CD4-positive, alpha-beta T cell treated with Interleukin-15 for 4 hours (primary cell): Measurements from ENCODE around the gene IGF2R.
A peak's percentile ranks its signal among the peaks of the same experiment; 100 is the strongest.
"Not testable (repeated sequence)": the region's sequence is repeated elsewhere in the genome, so short reads cannot be mapped to it uniquely, and the experiment has no call there.

Experiments
- DNase-seq: peaks from one replicate; pipeline ENCODE4 v3.0.0-alpha.2; 2020; ENCODE audit warnings: low spot score

IGF2R gene

DNA sequence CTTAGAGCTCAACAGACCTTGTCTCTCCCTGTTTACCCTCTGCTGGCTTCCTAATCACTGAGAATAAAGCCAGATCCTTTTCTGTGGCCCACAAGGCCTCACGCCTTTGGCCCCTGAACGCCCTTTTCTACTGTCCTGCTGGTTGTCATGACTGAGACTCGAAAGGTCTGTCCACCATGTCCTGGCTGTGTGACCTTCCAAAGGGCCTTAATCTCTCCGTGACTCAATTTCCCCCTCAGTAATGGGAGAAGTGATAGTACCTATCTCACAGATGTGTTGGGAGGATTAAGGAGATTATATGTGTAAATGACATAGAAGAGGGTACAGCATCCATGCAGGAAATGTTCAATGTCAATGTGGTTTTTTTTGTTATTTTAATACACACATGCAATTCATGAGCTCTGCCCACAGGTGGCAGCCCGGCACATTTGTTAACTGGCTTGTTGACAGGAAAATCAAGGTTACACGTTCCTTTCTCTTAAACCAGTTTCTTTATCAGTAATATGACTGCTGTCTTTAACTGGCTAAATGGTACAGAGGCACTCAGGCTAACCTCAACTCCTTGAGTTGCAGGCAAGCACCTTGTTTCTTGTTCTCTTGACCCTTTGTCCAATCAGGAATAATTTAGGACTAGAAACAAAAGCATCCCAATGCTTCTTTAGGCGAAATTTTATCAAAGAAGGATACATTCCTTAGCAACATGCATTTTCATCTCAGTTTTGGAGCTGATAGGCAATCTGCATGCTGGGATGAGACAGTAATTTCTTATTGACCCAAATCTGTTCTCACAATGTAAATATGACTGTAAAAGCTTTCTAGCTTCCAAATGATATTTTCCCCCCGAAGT is 169.3 kb downstream of the IGF2R start:
- DNase-seq: peak; percentile 61

DNA sequence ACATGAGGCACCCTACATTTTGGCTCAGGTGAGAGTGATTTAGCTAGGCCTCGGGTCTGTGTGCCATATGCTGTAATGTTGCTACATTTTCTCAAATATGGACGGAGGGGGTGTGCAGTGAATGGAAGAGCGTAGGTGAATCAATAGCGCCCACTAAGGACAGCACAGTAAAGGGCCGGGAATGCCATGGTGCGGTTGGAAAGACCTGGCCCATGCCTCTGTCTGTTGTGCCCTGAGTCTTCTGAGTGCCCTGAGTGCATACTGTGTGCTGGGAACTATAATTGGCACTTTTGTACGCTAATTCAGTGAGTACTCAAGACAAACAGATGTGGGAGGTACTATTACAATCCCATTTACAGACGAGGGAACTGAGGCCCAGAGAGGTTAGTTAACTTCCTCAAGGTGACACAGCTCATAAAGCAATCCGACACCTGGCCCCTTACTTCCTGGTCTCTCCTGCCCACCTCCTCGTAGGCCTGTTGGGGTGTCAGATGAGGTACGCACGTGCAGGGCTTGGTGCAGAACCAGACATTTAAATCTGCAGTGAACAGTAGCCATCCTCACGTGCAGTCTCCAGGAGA is 170.0 kb downstream of the IGF2R start:
- no peak for DNase-seq

DNA sequence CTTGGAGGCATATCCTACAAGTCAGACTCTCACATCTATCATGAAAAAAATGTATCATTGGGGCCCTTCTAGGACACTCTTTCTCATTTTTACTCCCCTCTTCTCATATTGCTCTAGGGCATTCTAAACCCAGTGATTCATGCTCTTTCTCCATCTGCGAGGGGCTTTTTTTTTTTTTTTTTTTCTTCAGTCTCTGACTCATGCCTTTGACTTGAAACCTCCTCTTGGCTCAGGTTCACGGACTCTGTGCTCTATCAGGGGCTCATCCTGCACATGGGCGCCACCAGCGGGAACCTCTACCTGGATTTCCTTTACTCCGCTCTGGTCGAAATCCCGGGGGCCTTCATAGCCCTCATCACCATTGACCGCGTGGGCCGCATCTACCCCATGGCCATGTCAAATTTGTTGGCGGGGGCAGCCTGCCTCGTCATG is 170.6 kb downstream of the IGF2R start:
- no peak for DNase-seq

DNA sequence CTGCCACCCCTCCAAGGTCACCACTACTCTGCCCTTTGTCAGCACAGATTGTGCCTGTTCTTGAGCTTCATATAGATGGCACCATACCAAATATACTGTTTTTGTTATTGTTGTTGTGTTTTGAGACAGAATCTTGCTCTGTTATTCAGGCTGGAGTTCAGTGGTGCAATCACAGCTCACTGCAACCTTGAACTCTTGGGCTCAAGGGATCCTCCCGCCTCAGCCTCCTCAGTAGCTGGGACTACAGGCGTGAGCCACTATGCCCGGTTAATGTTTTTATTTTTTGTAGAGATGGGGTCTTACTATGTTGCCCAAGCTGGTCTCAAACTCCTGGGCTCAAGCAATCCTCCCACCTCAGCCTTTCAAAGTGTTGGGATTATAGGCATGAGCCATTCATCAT is 171.6 kb downstream of the IGF2R start:
- DNase-seq: not testable (repeated sequence)

DNA sequence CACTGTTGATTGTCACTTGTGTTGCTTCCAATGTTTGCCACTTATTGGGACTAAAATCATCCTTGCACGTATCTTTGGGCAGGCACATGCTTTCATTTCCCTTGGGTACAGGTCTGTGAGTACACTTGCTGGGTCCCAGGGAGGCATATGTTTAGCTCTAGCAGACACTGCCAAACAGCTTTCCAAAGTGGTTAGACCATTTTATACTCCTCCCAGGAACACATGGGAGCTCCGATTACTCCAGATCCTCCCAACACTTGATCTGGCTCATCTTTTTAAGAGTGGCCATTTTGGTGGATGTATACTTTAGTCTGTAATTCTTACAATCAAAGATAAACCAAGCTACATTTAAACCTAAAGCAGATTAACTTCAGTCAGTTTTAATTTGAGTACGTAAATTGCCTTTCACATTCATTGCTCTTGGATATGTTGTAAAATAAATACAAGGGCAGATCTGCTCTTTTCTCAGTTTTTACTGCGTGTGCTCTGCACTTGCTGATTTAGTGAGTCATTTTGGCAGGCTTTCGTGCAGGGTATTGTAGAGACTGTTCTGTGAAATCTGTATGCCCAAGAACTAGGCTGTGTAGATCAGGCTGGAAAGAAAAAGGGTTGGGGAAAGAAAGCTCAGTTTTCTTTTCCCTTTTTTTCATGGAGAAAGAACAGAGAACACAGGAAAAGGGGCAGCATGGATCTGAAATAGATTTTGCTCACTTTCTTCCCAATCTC is 172.3 kb downstream of the IGF2R start:
- no peak for DNase-seq

DNA sequence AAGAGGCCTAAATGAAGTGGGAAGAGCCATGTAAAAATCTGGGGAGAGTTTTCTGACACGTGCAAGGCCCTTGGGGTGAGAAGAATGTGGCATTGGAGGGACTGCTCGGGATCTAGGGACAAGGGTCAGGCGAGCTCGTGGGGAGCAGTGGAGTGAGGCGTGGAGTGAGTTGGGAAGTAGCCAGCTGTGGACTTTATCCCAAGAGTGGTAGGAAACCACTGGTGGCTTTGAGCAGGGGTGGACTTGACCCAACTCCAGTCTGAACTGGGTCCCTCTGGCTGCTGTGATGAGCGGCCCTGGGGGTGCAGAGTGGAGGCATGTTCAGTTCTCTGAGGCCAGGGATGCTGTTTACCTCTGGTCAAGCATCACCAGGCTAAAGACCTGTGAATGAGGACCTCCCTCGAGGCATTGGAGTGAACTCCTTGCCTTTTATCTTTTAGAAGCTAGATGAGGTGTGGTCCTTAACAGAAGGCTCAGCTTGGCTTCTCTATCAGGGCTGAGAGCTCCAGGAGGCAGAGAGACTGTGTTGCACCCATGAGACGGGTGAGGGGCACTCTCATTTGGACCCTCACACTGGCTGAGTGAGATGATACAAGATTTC is 173.3 kb downstream of the IGF2R start:
- no peak for DNase-seq

DNA sequence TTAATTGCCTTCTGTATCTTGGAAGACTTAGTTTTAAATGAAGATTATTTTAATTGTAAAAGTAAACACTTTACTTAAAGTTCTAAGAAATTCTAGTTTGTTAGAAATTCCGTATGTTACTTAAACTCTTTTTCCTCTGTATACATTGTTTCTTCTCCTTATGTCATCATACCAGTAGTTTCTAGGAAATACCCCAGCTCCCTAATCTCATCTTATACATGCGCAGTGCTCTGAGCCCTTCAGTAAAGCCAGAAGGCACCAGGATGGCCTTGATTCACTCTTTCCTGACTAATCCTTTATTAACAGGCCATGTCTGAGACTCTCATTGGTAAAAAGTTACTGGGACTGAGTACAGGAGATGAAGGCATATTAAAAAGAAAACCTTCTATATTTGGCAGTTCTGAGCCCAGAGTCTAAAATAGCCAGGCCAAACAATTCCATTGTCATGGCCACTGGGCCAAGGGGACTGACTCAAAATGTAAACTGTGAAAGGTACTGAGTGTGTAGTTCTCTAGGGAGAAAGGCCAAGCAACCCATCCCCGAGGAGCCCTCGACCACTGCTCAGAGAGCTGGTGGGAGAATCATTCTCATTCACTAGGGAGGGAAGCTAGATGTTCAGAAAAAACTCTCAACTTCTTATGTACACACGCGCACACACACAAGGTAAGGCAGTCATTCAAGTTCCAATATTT is 177.7 kb downstream of the IGF2R start:
- no peak for DNase-seq

DNA sequence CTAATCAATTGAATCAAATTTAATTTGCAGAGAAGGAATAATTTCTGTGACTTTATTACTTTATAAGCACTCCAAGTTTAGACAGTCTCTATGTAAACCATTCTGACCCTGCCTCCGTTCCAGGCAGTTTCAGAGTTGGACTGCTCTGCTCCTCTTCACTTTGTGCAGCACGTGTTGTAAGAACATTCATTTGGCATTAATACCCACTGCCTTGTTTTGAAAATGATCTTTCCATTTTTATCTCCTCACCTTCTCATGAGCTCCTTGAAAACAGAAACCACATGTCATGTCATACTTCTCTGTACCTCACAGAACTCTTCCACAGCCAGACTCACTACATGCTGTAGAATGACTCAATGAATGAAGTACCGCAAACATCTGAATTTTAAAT is 178.3 kb downstream of the IGF2R start:
- DNase-seq: no peak

DNA sequence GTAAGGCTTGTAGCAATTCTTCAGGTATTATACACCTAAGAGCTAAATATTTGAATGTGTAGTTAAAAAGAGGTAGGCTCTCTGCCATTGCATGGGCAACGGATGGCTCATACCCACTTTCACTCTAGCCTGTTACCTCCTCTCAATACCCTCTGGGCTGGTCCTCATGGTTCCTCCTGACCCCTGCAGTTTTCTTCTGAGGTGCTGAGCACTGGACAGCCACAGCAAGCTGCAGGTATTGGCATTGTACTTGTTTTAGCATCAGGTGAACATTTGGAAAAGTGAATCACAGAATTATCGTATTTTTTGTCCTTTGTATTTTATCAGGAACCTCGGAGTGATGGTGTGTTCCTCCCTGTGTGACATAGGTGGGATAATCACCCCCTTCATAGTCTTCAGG is 185.6 kb downstream of the IGF2R start:
- DNase-seq: no peak

DNA sequence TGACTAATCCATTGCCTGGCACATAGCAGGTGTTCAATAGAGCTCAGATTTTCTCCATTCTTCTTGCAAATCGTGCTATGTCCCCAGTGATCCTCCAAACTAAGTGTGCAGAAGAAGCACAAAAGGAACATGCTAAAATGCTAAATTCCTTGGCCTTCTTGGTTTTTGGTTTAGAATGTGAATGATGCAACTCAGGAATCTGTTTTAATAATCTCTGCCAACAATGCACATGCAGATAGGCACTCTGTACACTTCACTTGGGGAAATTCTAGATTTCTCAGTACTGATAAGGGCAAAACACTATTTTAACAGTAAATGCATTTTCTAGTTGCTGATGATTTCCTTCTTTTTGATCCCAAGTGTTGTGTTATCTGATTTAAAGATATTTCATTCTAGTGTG is 188.0 kb downstream of the IGF2R start:
- DNase-seq: no peak

DNA sequence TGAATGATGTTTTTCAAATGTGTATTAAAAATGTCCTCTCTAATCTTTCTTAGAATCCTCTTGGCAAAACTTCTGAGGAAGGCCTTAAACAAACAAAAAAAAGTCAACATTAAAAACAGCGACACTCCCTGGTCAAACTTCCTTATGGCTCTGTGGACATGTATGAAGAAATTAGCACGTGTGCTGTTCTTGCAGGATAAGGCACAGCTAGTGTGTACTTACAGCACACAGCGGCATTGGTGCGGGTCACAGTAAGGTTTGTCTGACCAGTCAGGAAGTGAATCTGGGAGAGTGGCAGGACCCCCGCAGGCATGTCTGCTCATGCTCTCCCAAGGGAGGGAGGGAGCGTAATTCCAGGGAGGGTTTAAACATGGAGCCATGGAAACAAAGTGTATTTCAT is 191.6 kb downstream of the IGF2R start:
- no peak for DNase-seq
